ENCODE results near the gene LINGO4. TPM values are rescaled to one million over a fixed set of nuclear protein-coding genes. Genes with fewer than 3 reads are reported as not detected.

The LINGO4 gene
- total RNA-seq, 4 donors from 2014 or later, result 0.38 to 2.7 (median 0.81) TPM

GRCh38 chr1:151830055-151830454, 24.8 kb upstream of the LINGO4 start:
- DNase-seq (ENCODE audit: low spot score in 2 of 2), result no peak
- peak overlapping the region; percentile 49 for H3K27ac ChIP-seq
- TF ChIP-seq, protein P1, sequence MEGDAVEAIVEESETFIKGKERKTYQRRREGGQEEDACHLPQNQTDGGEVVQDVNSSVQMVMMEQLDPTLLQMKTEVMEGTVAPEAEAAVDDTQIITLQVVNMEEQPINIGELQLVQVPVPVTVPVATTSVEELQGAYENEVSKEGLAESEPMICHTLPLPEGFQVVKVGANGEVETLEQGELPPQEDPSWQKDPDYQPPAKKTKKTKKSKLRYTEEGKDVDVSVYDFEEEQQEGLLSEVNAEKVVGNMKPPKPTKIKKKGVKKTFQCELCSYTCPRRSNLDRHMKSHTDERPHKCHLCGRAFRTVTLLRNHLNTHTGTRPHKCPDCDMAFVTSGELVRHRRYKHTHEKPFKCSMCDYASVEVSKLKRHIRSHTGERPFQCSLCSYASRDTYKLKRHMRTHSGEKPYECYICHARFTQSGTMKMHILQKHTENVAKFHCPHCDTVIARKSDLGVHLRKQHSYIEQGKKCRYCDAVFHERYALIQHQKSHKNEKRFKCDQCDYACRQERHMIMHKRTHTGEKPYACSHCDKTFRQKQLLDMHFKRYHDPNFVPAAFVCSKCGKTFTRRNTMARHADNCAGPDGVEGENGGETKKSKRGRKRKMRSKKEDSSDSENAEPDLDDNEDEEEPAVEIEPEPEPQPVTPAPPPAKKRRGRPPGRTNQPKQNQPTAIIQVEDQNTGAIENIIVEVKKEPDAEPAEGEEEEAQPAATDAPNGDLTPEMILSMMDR (IDR thresholded peaks at IDR 0.05), result no peak
- no peak for TF ChIP-seq POLR2AphosphoS5 (IDR thresholded peaks at IDR 0.05)
- TF ChIP-seq EP300 (IDR thresholded peaks at IDR 0.05), result no peak
- TF ChIP-seq POLR2A (IDR thresholded peaks at IDR 0.05), result no peak
- 65% methylated on average over 6 of the region's 6 CpGs for WGBS
- H3K9me3 ChIP-seq, result no peaks in the 10 kb centered on the region
- peaks cover 66% of the 10 kb centered on the region for H3K4me1 ChIP-seq
- H3K27me3 ChIP-seq, result no peaks in the 10 kb centered on the region
- peaks cover 3% of the 10 kb centered on the region for H3K36me3 ChIP-seq
- H3K4me3 ChIP-seq, result peak overlapping the region; percentile 51

- Histone ChIP-seq H3K27me3 (no peaks in the 10 kb centered on the region), H3K9me3 (no peaks in the 10 kb centered on the region), H3K27ac (peak overlapping the region; percentile 49), H3K4me1 (peaks cover 66% of the 10 kb centered on the region), H3K4me3 (no peak overlapping the region), H3K36me3 (peaks cover 3% of the 10 kb centered on the region)
- no peak for TF ChIP-seq POLR2AphosphoS5 (IDR thresholded peaks at IDR 0.05)
- WGBS, result 47% methylated on average over 4 of the region's 4 CpGs
- no peak for DNase-seq (ENCODE audit: low spot score in 2 of 2)
These were observed 24.3 kb upstream of the LINGO4 start for GRCh38 chr1:151829352-151830046.

- Histone ChIP-seq H3K36me3 (peaks cover 3% of the 10 kb centered on the region), H3K4me3 (no peak overlapping the region), H3K27ac (no peak overlapping the region), H3K4me1 (peaks cover 63% of the 10 kb centered on the region), H3K9me3 (no peaks in the 10 kb centered on the region), H3K27me3 (no peaks in the 10 kb centered on the region)
- TF ChIP-seq POLR2AphosphoS5 (IDR thresholded peaks at IDR 0.05) (no peak), EP300 (IDR thresholded peaks at IDR 0.05) (no peak), POLR2A (IDR thresholded peaks at IDR 0.05) (no peak)
- TF ChIP-seq, protein P1 (IDR thresholded peaks at IDR 0.05), result no peak
- DNase-seq (ENCODE audit: low spot score in 2 of 2), result no peak
- WGBS, result 7% methylated on average over 11 of the region's 12 CpGs
These were observed 23.7 kb upstream of the LINGO4 start for GRCh38 chr1:151828921-151829320.

DNA sequence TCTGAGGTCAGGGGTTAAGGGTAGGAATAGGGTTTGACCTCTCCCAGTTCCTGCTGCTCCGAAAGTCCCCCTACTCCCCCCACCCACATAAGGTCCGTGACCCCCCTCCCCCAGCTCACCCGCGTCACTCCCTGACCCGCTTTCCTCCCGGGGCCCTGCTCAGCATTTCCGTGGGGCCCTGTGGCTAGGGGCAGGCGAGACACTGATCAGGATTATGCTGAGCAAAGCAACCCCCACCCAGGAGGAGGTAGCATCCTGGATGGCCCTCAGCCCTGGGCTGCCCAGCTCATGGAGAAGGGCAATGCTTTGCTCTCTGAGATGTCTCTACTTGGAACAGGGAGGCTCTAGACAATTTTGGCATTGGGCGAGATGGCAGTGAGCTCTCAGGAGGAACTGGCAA, 22.6 kb upstream of the LINGO4 start:
- H3K36me3 ChIP-seq, result peaks cover 3% of the 10 kb centered on the region
- no peak overlapping the region for H3K4me3 ChIP-seq
- H3K27ac ChIP-seq, result no peak overlapping the region
- peaks cover 52% of the 10 kb centered on the region for H3K4me1 ChIP-seq
- WGBS, result 93% methylated on average over 6 of the region's 9 CpGs
- no peak for DNase-seq (ENCODE audit: low spot score in 2 of 2)
- no peaks in the 10 kb centered on the region for H3K9me3 ChIP-seq
- H3K27me3 ChIP-seq, result no peaks in the 10 kb centered on the region
- no peak for TF ChIP-seq POLR2A (IDR thresholded peaks at IDR 0.05)
- TF ChIP-seq POLR2AphosphoS5 (IDR thresholded peaks at IDR 0.05), result no peak
- TF ChIP-seq EP300 (IDR thresholded peaks at IDR 0.05), result no peak
- TF ChIP-seq, protein P1 (IDR thresholded peaks at IDR 0.05), result no peak

GRCh38 chr1:151825751-151826660, 20.8 kb upstream of the LINGO4 start:
- TF ChIP-seq POLR2A (IDR thresholded peaks at IDR 0.05) (no peak), POLR2AphosphoS5 (IDR thresholded peaks at IDR 0.05) (no peak), EP300 (IDR thresholded peaks at IDR 0.05) (no peak)
- TF ChIP-seq, protein P1 (IDR thresholded peaks at IDR 0.05), result no peak
- H3K27ac ChIP-seq, result no peak overlapping the region
- no peaks in the 10 kb centered on the region for H3K27me3 ChIP-seq
- H3K4me1 ChIP-seq, result peaks cover 33% of the 10 kb centered on the region
- no peak for DNase-seq (ENCODE audit: low spot score in 2 of 2)
- H3K9me3 ChIP-seq, result no peaks in the 10 kb centered on the region
- H3K4me3 ChIP-seq, result no peak overlapping the region
- WGBS, result 55% methylated on average over 14 of the region's 21 CpGs
- peaks cover 3% of the 10 kb centered on the region for H3K36me3 ChIP-seq

Measured in suprapubic skin (tissue), 4 donors.